ENCODE measurements around the gene GALNT11. TPM values are rescaled to one million over a fixed set of nuclear protein-coding genes. Genes with fewer than 3 reads are reported as not detected.
A peak's percentile ranks its signal among the peaks of the same experiment; 100 is the strongest.

Gene GALNT11
- total and polyA plus RNA-seq, 9 of the 15 experiments (the other 6 are each of a cell fraction or from before 2014, with no cell fraction given) = 8.2 to 59.5 (median 36.5) TPM

DNA sequence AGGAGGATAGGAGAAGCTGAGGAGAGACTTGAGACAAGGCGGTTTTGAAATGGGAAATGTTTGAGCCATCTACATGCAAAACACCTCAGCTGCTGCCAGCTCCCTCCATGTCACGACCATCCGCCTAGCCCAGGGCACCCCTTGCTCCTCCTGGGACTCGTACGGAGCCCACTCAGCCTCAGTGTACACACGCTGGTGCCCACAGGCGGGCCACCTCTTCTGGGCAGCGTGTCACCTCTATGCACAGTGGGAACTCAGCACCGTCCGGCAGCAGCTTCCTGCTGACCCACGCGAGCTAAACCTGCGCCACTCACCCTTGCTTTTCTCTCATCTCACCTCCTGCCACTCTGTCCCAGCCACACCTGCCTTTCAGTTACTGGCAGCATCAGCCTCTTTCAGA is 108.3 kb downstream of the GALNT11 start:
- H3K79me2 ChIP-seq (ENCODE audit: control insufficient read depth, insufficient read depth, low read length) = no peaks in the 10 kb centered on the region
- BruUV-seq (replicated peaks) = no TSS peak
- H3K4me2 ChIP-seq (ENCODE audit: insufficient read depth, low read length) = no peak overlapping the region
- POLR2A ChIA-PET = interaction anchor here (1.0 to 3.0 kb wide), 4 partner anchors 7 to 54 kb away, joined by 3 to 7 read pairs (median 5); no protein-coding TSS in a partner anchor
- no peaks in the 10 kb centered on the region for H4K20me1 ChIP-seq (replicated peaks; ENCODE audit: control insufficient read depth, insufficient read depth, low read length)
- WGBS (ENCODE audit: insufficient coverage, low coverage, missing lambda C conversion rate) = 95% methylated on average over 13 of the region's 13 CpGs
- no peaks in the 10 kb centered on the region for H3K27me3 ChIP-seq (ENCODE audit: control insufficient read depth in 2 of 2, insufficient read depth in 2 of 2, low read length in 2 of 2)
- H3K4me3 ChIP-seq = no peak overlapping the region
- intact Hi-C loops (cut with micrococcal nuclease) (no loop called here), in situ Hi-C loops (cut with MboI) (no loop called here)
- no peaks in the 10 kb centered on the region for H3K9me1 ChIP-seq (ENCODE audit: control insufficient read depth, insufficient read depth, low read length)
- H2AFZ ChIP-seq (ENCODE audit: low read depth, low read length) = no peak overlapping the region
- TF ChIP-seq POLR2A (conservative IDR thresholded peaks at IDR 0.05) (peak; percentile 34; the same call in 1 of the 2 replicates), RBM22 (IDR thresholded peaks at IDR 0.05; ENCODE audit: low read depth, low read length, poor library complexity, severe bottlenecking) (peak; percentile 89), POLR2AphosphoS5 (IDR thresholded peaks at IDR 0.05; ENCODE audit: control insufficient read depth, insufficient read depth, low read depth, low read length) (0 out of 2 replicates have a peak, but pooled peaks have one; percentile 14), POLR2G (IDR thresholded peaks at IDR 0.05; ENCODE audit: low read depth, low read length) (peak; percentile 65), BCL6 (CRISPR knock-in tag; IDR thresholded peaks at IDR 0.05) (no peak), MYNN (IDR thresholded peaks at IDR 0.05) (0 out of 2 replicates have a peak, but pooled peaks have one; percentile 22), MYNN (CRISPR knock-in tag; IDR thresholded peaks at IDR 0.05) (no peak), HMG20A (CRISPR knock-in tag; conservative IDR thresholded peaks at IDR 0.05) (no peak), SUPT5H (IDR thresholded peaks at IDR 0.05) (peak; percentile 55; the same call in 1 of the 2 replicates), ZC3H11A (IDR thresholded peaks at IDR 0.05; ENCODE audit: low read depth, low read length) (no peak), POLR2B (IDR thresholded peaks at IDR 0.05; ENCODE audit: low read depth, partially characterized antibody) (peak; percentile 33)
- TF ChIP-seq, protein P1, sequence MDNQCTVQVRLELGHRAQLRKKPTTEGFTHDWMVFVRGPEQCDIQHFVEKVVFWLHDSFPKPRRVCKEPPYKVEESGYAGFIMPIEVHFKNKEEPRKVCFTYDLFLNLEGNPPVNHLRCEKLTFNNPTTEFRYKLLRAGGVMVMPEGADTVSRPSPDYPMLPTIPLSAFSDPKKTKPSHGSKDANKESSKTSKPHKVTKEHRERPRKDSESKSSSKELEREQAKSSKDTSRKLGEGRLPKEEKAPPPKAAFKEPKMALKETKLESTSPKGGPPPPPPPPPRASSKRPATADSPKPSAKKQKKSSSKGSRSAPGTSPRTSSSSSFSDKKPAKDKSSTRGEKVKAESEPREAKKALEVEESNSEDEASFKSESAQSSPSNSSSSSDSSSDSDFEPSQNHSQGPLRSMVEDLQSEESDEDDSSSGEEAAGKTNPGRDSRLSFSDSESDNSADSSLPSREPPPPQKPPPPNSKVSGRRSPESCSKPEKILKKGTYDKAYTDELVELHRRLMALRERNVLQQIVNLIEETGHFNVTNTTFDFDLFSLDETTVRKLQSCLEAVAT (IDR thresholded peaks at IDR 0.05) = no peak
- TF ChIP-seq, protein P2, sequence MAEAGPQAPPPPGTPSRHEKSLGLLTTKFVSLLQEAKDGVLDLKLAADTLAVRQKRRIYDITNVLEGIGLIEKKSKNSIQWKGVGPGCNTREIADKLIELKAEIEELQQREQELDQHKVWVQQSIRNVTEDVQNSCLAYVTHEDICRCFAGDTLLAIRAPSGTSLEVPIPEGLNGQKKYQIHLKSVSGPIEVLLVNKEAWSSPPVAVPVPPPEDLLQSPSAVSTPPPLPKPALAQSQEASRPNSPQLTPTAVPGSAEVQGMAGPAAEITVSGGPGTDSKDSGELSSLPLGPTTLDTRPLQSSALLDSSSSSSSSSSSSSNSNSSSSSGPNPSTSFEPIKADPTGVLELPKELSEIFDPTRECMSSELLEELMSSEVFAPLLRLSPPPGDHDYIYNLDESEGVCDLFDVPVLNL (CRISPR knock-in tag; IDR thresholded peaks at IDR 0.05; ENCODE audit: low read depth) = no peak
- TF ChIP-seq, protein P3, sequence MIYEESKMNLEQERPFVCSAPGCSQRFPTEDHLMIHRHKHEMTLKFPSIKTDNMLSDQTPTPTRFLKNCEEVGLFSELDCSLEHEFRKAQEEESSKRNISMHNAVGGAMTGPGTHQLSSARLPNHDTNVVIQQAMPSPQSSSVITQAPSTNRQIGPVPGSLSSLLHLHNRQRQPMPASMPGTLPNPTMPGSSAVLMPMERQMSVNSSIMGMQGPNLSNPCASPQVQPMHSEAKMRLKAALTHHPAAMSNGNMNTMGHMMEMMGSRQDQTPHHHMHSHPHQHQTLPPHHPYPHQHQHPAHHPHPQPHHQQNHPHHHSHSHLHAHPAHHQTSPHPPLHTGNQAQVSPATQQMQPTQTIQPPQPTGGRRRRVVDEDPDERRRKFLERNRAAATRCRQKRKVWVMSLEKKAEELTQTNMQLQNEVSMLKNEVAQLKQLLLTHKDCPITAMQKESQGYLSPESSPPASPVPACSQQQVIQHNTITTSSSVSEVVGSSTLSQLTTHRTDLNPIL (CRISPR knock-in tag; IDR thresholded peaks at IDR 0.05) = no peak
- H3K27ac ChIP-seq (ENCODE audit: extremely low read depth, low read depth, low read length) = no peak overlapping the region
- CTCF ChIA-PET (ENCODE audit: low intra/inter-chr PET ratio) = no interaction called here
- H3K4me1 ChIP-seq (replicated peaks in 1 of 2; ENCODE audit: control insufficient read depth in 2 of 2, insufficient read depth in 2 of 2, low read length in 2 of 2) = 0 out of 5 replicates have a peak, but pooled peaks cover 0 to 3% of the 10 kb centered on the region in 2 experiments
- no peaks in the 10 kb centered on the region for H3K9me3 ChIP-seq (replicated peaks; ENCODE audit: control insufficient read depth, insufficient read depth, low read depth, low read length)
- FAIRE-seq = no peak
- peaks cover 88% of the 10 kb centered on the region for H3K36me3 ChIP-seq (ENCODE audit: control insufficient read depth, insufficient read depth, low read length)
- no peak; the same call in 2 of the 3 replicates for ATAC-seq
- peak overlapping the region in 1 of 2 experiments; percentile 55; a peak in 2 of 4 replicates for H3K9ac ChIP-seq (ENCODE audit: insufficient read depth in 1 of 2, low read depth in 2 of 2, low read length in 2 of 2)
- no peak for DNase-seq (ENCODE audit: extremely low read depth in 1 of 4, low spot score in 3 of 4)
